Transverse colon (tissue), 4 donors: Measurements from ENCODE around the gene USP48. TPM values are rescaled to one million over a fixed set of nuclear protein-coding genes. Genes with fewer than 3 reads are reported as not detected.

Experiments used
- DNase-seq: peaks from one replicate; pipeline ENCODE4 v3.0.0-alpha.2; 2019
- H3K27ac ChIP-seq, 4 donors: fragments of 200-600 bp; sonication (generic); 2 replicates each; pipeline ENCODE4 v1.5.1; 2016 to 2018; ENCODE audit warnings: inconsistent platforms in 4 of 4
- H3K27me3 ChIP-seq: fragments of 200-600 bp; sonication (generic); 2 replicates; pipeline ENCODE4 v1.5.1; 2017; ENCODE audit warnings: inconsistent platforms
- H3K36me3 ChIP-seq, 4 donors: fragments of 200-600 bp; sonication (generic); 2 replicates each; pipeline ENCODE4 v1.5.1; 2017 to 2019; ENCODE audit warnings: inconsistent platforms in 4 of 4
- H3K4me1 ChIP-seq, 4 donors: fragments of 200-600 bp; sonication (generic); 2 replicates each; pipeline ENCODE4 v1.5.1; 2017 to 2020; ENCODE audit warnings: inconsistent platforms in 4 of 4
- H3K4me3 ChIP-seq, 4 donors: fragments of 200-600 bp; sonication (generic); 1 replicate in 1 of 4; 2 replicates in 3 of 4; pipeline versions ENCODE4 v1.5.1 to v1.6.1; 2017 to 2019; ENCODE audit warnings: inconsistent platforms in 4 of 4
- H3K9me3 ChIP-seq, 2 donors: fragments of 200-600 bp; sonication (generic); 2 replicates each; pipeline ENCODE4 v1.5.1; 2017 to 2019; ENCODE audit warnings: inconsistent platforms in 2 of 2
- CTCF ChIP-seq, 5 experiments: fragments of 200-600 bp in 3 of 5; fragments of 450-650 bp in 2 of 5; sonication (generic) in 3 of 5; IDR thresholded peaks; 1 replicate in 2 of 5; 2 replicates in 3 of 5; pipeline ENCODE4 v1.5.1; 2016 to 2017; ENCODE audit warnings: antibody characterized with exemption in 5 of 5, inconsistent platforms in 3 of 5, mild to moderate bottlenecking in 2 of 5, moderate library complexity in 1 of 5
- EP300 ChIP-seq: sonication (generic); formaldehyde crosslinking; IDR thresholded peaks from one replicate; pipeline ENCODE4 v1.6.1; 2017; ENCODE audit warnings: antibody characterized with exemption, low read depth
- POLR2A ChIP-seq: fragments of 450-650 bp; IDR thresholded peaks from one replicate; pipeline ENCODE4 v1.6.1; 2016; ENCODE audit warnings: antibody characterized with exemption, mild to moderate bottlenecking, moderate library complexity
- POLR2AphosphoS5 ChIP-seq, 3 donors: sonication (generic); formaldehyde crosslinking; IDR thresholded peaks; one replicate each; pipeline ENCODE4 v1.6.1; 2016; ENCODE audit warnings: antibody characterized with exemption in 3 of 3
- WGBS, 2 donors: methylation state at CpG; one replicate each; pipeline ENCODE4 v1.1.5; 2018; ENCODE audit warnings: low coverage in 1 of 2; 5-methylcytosine and 5-hydroxymethylcytosine counted together
- in situ Hi-C, 4 donors: fragments of 200-750 bp; cut with MboI; loops; one replicate each; pipeline versions ENCODE4 v1.15.0 to v1.15.1; 2017; ENCODE audit warnings: low sequenced_read_pairs in 3 of 4, low pct_ligation_motif_present in 1 of 4, low pct_unique_long_range_greater_than_20kb in 1 of 4
- intact Hi-C: fragments of 100-400 bp; cut with DNase I; formaldehyde crosslinking; loops from one replicate; pipeline ENCODE4 v1.15.1; 2023; ENCODE audit warnings: low total_unique reads
- total RNA-seq, 4 donors: library from RNA; depleted of rRNA; stranded (reverse); fragments of >200 nt; gene quantifications; one replicate each; pipeline ENCODE4 v1.1.0, GENCODE V29; 2016

The USP48 gene
- total RNA-seq, 4 donors from 2014 or later: 48.4 to 87.3 (median 51.4) TPM

- in situ Hi-C loops (loop anchor here in 1 of 4 donors (25.0 kb wide), 1 partner anchor 265 kb away; no protein-coding TSS in a partner anchor), intact Hi-C loops (no loop called here)
- TF ChIP-seq POLR2AphosphoS5 (IDR thresholded peaks at IDR 0.05) (no peak), CTCF (IDR thresholded peaks at IDR 0.05) (no peak), EP300 (no peak), POLR2A (no peak)
- DNase-seq: no peak
- Histone ChIP-seq H3K36me3 (peaks cover 0 to 27% (median 5%) of the 10 kb centered on the region in 4 donors), H3K27ac (no peak overlapping the region), H3K27me3 (no peaks in the 10 kb centered on the region), H3K4me3 (no peak overlapping the region), H3K4me1 (no peaks in the 10 kb centered on the region), H3K9me3 (no peaks in the 10 kb centered on the region)
- 93 to 94% methylated on average over 3 to 6 of the region's 6 CpGs for WGBS, 2 donors
Observed at GRCh38 chr1:21696931-21697330, 86.0 kb downstream of the USP48 start.

GRCh38 chr1:21693732-21694131 lies 89.2 kb downstream of the USP48 start:
- TF ChIP-seq CTCF (IDR thresholded peaks at IDR 0.05) (no peak), POLR2AphosphoS5 (IDR thresholded peaks at IDR 0.05) (no peak), POLR2A (no peak), EP300 (no peak)
- in situ Hi-C loops: loop anchor here in 1 of 4 donors (25.0 kb wide), 1 partner anchor 269 kb away; no protein-coding TSS in a partner anchor
- peaks cover 0 to 21% (median 5%) of the 10 kb centered on the region in 4 donors for H3K36me3 ChIP-seq
- H3K27ac ChIP-seq: no peak overlapping the region
- no peak overlapping the region for H3K4me3 ChIP-seq
- no peak for DNase-seq
- intact Hi-C loops: no loop called here
- H3K9me3 ChIP-seq: no peaks in the 10 kb centered on the region
- no peaks in the 10 kb centered on the region for H3K27me3 ChIP-seq
- no peaks in the 10 kb centered on the region for H3K4me1 ChIP-seq

GRCh38 chr1:21691739-21692138 lies 91.2 kb downstream of the USP48 start:
- H3K4me1 ChIP-seq: no peaks in the 10 kb centered on the region
- in situ Hi-C loops (loop anchor here in 1 of 4 donors (25.0 kb wide), 1 partner anchor 271 kb away; no protein-coding TSS in a partner anchor), intact Hi-C loops (no loop called here)
- H3K36me3 ChIP-seq: peaks cover 0 to 37% (median 6%) of the 10 kb centered on the region in 4 donors
- DNase-seq: no peak
- H3K4me3 ChIP-seq: no peak overlapping the region
- no peak overlapping the region for H3K27ac ChIP-seq
- 82 to 93% methylated on average over 2 to 3 of the region's 3 CpGs for WGBS, 2 donors
- H3K27me3 ChIP-seq: no peaks in the 10 kb centered on the region
- no peaks in the 10 kb centered on the region for H3K9me3 ChIP-seq
- TF ChIP-seq EP300 (no peak), CTCF (IDR thresholded peaks at IDR 0.05) (no peak), POLR2A (no peak), POLR2AphosphoS5 (IDR thresholded peaks at IDR 0.05) (no peak)

GRCh38 chr1:21689661-21690372 lies 93.1 kb downstream of the USP48 start:
- Histone ChIP-seq H3K4me1 (no peaks in the 10 kb centered on the region), H3K36me3 (peaks cover 0 to 54% (median 11%) of the 10 kb centered on the region in 4 donors), H3K27ac (no peak overlapping the region), H3K4me3 (no peak overlapping the region), H3K9me3 (peaks cover 0 to 2% of the 10 kb centered on the region in 2 donors), H3K27me3 (no peaks in the 10 kb centered on the region)
- in situ Hi-C loops: loop anchor here in 1 of 4 donors (25.0 kb wide), 1 partner anchor 272 kb away; no protein-coding TSS in a partner anchor
- DNase-seq: no peak
- WGBS, 2 donors: 58 to 91% methylated on average over 3 to 6 of the region's 6 CpGs
- TF ChIP-seq EP300 (no peak), POLR2A (no peak), CTCF (IDR thresholded peaks at IDR 0.05) (no peak), POLR2AphosphoS5 (IDR thresholded peaks at IDR 0.05) (no peak)
- intact Hi-C loops: no loop called here
